SKM-1 (cell line): ENCODE results near the gene RNF166.

Source experiments
- DNase-seq: peaks from one replicate; lab custom pipeline; 2025; ENCODE audit not compliant: unreplicated experiment; lab: John Stamatoyannopoulos, UW

The RNF166 gene

GRCh38 chr16:88724855-88725555 lies 18.8 kb upstream of the RNF166 start:
- no peak for DNase-seq

DNA sequence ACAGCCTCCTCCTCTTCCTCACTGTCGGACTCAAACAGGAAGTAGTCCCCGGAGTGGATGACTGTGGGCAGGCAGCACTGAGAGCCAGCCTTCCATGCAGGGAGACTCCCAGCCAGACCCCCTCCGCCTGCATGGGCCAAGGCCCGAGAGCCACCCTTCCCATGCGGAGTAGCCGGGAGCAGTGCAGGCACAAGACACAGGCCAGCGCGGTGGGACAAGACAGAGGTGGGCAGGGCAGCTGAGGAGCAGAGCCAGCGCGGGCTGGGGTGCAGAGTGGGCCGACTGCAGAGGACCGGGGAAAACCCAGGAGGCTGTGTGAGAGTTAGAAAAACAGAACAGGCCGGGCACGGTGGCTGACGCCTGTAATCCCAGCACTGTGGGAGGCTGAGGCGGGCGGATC lies 17.7 kb upstream of the RNF166 start:
- DNase-seq, result no peak

DNA sequence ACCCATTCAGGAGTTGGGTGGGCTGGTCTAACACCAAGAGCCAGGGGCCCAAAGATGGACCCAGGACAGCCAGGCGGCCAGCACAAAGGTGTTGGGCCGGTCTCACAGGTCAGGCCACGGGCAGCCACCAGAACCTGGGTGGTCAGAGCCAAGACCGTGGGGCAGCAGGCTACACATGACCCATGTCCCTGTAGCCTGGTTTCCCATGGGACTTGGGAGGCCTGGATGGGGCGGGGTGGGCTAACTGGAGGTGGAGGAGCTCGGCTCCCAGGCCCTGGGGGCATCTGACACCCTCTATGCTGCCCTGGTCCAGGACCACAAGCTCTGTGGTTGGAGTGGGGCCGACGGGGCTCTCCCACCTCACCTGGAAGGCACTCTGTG lies 17.3 kb upstream of the RNF166 start:
- DNase-seq, result no peak

DNA sequence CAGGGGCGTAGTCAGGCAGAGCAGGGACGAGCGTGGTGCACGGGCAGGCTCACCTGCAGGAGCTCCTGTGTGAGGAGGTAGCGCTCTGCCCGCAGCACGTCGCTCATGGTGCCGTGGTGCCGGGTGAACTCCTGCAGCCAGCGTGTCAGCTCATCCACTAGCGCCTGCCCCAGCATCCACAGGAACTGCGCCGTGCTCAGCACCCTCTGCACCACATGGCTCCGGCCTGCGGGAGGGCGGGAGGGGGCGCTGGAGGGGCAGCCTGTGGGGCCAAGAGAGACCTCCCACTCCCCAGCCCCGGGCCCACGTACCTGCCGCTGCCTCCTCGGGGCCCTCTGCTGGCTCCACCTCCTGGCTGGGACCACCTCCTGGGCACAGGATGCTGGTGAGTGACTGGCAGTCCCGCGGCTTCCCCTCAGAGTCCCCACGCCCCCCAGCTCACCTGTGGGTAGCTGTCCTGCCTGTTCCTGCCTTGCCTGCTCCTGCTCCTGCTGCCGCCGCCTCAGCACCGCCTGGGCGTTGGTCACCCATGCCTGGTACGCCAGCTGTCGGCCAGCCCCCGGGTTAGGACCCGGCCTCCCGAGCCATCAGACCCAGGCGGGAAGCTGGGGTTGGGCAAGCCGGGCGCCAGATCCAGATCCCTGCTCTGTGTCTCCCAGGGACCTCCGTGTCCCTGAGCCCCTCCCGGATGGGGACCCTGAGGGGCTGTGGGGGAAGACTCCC lies 16.7 kb upstream of the RNF166 start:
- DNase-seq, result no peak

DNA sequence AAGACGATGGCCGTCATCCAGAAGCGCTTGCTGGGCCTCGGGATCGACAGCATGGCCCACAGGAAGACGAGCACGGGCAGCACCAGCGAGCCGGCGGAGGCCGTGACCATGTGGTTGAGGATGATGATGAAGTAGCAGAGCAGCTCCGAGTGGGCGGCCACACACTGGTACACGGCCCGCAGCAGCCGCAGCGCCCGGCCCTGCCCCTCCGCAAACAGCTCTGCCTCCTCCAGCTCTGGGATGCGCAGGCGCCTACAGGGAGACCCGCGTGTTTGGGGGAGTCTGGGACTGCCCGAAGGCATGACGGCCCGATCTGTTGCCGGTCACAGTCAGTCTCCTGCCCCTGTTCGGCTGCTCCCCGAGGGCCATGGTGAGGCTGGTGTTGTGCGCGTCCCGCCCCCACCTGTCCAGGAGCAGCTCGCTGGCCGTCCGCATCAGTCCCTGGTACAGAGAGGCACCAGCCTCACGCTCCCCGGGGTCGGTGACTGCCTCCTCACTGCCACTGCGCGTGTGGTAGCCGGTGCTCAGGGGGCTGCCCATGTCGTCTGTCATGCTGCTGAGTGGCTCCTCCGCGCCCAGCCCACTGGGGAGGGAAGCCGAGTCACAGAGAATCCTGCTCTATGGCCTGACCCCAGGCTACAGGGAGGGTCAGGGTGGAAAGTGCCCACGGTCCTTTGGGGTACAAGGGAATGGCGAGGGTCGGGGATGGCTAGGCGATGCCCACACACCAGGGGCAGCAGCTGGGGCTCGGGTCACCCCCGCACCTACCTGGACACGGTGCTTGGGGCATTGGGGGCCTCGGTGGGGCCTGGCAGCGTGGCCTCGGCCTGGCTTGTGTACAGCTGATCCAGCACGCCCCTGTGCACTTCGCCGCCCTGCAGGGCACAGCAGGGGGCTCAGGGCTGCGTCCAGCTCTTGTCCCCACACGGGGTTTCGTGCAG lies 15.9 kb upstream of the RNF166 start:
- no peak for DNase-seq

GRCh38 chr16:88721236-88721635 lies 15.0 kb upstream of the RNF166 start:
- DNase-seq, result no peak

DNA sequence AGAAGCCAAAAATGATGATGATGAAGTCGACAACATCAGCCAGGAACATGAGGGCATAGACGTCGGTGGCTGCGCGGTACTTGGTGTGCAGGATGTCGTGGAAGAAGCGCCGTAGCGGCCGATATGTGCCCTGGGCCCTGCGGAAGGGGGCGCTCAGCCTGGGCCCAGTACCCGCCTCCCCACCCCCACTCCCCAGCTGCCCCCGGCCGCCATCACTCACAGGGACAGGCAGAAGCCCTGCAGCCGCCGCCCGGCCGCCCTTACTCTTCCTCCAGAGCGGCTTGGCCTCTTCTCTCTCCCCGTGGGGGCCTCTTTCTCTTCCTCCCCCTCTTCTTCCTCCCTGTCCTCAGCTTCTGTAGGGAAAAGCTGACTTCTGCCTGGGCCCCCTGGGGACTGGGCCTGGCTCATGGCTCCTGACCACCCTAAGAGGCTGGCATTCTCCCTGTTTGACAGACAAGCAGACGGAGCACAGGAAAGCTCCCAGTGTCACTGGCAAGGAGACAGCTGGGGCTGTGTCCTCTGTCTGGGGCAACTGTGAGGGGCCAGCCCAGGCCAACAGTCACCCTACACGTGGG lies 14.3 kb upstream of the RNF166 start:
- DNase-seq, result no peak

DNA sequence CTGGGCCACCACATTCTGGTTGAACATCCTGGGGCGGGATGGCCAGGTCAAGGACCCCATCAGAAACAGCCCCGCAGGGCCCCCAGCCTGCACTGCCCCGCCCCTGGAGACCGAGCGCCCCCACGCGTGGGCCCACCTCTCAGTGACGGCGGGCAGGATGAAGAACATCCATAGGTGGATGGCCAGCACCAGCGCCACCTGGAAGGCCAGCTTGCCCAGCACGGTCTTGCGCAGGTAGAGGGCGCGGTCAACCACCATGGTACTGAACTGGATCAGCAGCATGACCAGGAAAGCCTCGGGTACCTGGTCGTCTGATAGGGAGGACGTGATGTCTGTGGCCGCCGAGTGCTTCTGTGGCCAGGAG lies 13.7 kb upstream of the RNF166 start:
- no peak for DNase-seq

- no peak for DNase-seq
These were observed 13.2 kb upstream of the RNF166 start for GRCh38 chr16:88719267-88719932.

DNA sequence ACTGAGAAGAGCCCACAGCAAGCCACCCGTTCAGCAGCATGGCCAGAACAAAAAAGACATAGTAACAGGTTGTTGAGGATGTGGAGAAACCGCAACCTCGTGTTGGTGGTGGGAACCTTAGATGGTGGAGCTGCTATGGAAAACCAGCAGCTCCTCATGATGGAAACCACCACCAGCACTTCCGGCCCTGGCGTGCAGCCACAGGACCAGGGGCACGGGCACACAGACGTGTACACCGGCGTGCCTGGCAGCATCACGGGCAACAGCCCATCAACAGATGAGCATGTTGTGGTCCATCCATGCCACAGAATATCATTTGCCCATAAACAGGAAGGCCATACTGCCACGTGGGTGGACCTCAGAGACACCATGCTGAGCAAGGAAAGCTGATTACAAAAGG lies 12.0 kb upstream of the RNF166 start:
- no peak for DNase-seq

DNA sequence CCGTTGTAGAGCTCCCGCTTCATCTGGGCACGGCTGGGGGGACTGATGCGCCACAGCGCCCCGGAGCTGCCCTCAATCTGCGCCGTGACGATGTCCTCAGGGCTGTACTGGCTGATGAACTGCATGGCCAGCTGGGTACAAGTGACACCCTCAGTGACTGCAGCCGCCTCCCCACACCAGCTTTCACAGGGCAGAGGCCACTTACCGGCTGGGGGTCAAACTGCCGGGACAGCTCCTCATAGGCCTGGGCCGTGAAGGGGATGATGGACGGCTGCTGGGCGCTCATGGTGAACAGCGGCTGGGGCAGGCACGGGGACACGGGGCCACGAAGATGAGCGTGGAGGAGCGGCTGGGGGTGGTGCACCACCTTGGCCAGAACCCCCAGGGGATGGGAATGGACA lies 10.4 kb upstream of the RNF166 start:
- DNase-seq, result no peak

DNA sequence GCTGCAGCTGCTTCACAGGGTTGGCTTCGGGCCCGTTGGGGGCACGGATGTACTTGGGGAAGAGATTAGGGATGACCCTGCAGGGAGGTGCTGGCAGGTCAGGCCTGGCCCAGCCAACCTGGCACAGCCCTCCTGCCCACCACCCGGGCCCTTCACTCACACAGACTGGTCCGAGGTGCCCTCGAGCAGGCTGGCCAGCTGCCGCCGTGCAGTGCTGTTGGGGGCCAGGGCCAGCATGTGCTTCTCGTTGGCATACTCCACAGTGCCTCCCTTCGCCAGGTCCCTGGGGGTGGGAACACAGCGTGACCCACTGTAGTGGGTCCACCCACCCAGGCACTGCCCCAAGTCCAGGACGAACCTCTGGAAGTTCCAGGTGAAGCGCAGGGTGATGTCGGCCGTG lies 10.0 kb upstream of the RNF166 start:
- DNase-seq, result no peak

DNA sequence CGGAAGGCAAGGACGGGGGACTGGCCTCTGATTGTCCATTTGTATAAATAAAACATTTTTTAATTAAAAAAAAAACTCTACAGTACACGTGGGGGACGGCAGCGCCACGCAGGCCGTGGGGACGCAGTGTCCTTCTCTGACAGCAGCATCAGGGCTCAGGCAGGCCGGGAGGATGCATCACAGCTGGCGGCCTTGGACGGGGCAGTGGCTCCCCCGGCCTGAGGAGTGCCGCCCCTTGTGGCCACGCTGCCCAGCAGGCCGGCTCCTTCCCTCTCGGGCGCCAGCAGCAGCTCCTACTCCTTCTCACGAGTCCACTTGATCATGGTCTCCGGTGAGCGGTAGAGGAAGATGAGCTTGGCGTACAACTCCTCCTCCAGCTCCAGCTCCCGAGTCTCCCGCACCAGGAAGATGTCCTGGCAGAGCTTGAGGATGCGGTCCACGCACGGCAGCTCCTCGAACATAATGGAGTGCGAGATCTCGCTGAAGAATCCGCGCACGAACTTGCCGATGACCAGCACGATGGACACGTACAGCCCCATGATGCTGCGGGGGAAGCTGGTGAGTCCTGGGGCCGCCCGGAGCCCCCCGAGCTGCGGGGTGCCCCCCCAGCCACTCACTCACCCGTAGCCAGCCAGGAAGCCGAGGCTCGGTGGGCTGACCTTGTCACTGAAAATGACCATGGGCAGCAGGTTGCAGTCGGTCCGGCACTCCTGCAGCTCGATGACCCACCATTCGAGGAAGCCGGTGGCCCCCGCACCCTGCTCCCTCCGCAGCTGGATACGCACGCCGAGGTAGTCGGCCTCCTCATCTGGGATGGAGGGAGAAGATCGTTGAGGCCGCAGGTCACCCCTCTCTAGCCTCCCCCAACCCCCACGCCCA lies 9.3 kb upstream of the RNF166 start:
- no peak for DNase-seq

DNA sequence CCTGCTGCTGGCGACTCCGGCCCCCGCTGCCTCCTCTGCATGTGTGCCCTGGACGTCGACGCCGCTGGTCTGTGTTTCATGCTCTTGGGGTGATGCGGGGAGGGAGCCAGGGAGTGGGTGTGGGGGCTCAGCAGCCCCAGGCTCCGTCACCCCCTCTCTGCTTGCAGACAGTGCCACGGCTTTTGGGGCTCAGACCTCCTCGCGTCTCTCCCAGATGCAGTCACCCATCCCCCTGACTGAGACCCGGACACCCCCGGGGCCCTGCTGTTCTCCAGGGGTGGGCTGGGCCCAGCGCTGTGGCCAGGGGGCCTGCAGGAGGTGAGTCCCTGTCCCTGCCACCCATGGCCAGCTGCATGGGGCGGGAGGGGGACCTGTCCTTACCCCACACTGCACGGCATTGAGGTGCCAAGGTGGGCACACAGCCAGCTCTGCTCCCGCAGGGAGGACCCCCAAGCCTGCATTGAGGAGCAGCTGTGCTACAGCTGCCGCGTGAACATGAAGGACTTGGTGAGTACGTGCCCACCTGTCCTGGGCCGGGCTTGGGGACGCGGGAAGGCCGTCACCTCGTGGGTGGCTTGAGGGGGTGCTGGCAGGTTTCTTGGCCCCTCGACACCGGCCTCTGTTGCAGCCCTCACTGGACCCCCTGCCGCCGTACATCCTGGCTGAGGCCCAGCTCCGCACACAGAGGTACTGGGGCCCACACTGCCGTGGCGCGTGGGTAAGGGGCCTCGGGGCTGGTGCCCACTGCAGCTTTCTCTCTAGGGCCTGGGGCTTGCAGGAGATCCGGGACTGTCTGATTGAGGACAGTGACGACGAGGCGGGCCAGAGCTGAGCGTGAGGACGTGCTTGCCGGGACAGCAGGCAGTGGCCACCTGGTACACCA lies 8.5 kb upstream of the RNF166 start:
- no peak for DNase-seq

GRCh38 chr16:88713568-88714419 lies 7.6 kb upstream of the RNF166 start:
- DNase-seq, result no peak

GRCh38 chr16:88713054-88713453 lies 6.8 kb upstream of the RNF166 start:
- no peak for DNase-seq

DNA sequence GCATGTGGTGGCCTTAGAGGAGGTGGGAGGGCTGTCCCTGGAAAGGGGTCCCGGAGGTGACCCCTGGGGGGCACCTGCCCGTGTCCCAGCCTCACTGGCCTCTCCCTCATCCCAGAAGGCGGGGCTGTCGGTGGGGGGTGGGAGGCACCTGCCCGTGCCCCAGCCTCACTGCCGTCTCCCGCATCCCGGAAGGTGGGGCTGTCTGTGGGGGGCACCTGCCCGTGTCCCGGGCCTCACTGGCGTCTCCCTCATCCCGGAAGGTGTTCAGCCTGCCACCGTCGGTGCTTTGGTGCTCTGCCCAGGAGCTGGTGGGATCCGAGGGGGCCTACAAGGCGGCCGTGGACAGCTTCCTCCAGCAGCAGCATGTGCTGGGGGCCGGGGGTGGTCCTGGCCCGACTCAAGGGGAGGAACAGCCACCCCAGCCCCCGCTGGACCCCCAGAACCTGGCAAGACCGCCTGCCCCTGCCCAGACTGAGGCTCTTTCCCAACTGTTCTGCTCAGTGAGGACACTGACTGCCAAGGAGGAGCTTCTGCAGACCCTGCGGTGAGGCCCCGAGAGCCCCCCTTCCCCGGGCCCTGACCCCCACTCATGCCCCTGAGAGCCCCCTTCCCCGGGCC lies 6.3 kb upstream of the RNF166 start:
- DNase-seq, result no peak
